GM19467 (cell line): ENCODE measurements around the gene TNRC6C.
A peak's percentile ranks its signal among the peaks of the same experiment; 100 is the strongest.
"Not testable (repeated sequence)": the region's sequence is repeated elsewhere in the genome, so short reads cannot be mapped to it uniquely, and the experiment has no call there.

Experiments used
- ATAC-seq: cut with Tn5 transposase; IDR thresholded peaks from one replicate; pipeline ENCODE4 v1.9.1; 2021; ENCODE audit warnings: mild to moderate bottlenecking, moderate library complexity; ENCODE audit not compliant: unreplicated experiment

TNRC6C gene

DNA sequence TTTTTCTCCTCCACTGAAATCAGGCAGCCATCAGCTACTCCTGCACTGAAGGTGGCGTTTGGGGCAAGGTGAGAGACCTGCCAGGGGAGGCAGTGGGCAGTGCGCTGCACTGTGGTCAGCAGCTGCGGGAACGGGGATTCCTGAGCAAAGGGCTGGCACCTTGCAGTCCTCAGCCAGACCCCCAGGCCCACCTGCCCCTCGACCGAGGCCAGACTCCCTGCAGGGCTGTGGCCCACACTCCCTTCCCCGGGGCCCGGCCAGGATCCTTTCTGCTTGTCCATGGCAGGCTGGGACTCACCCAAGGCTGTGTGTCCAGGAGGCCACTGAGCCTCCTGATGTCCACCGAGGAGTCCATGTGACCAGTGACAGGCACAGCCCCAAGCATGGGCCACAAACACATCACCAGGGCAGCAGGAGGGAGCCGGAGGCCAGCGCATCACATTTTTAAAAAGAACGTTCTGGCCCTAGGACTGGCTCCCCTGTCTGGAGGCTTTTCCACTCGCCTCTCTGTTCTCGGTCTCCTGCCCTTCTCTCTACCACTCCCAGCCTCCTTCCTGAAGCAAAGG, 28.5 kb upstream of the TNRC6C start:
- ATAC-seq: no peak

DNA sequence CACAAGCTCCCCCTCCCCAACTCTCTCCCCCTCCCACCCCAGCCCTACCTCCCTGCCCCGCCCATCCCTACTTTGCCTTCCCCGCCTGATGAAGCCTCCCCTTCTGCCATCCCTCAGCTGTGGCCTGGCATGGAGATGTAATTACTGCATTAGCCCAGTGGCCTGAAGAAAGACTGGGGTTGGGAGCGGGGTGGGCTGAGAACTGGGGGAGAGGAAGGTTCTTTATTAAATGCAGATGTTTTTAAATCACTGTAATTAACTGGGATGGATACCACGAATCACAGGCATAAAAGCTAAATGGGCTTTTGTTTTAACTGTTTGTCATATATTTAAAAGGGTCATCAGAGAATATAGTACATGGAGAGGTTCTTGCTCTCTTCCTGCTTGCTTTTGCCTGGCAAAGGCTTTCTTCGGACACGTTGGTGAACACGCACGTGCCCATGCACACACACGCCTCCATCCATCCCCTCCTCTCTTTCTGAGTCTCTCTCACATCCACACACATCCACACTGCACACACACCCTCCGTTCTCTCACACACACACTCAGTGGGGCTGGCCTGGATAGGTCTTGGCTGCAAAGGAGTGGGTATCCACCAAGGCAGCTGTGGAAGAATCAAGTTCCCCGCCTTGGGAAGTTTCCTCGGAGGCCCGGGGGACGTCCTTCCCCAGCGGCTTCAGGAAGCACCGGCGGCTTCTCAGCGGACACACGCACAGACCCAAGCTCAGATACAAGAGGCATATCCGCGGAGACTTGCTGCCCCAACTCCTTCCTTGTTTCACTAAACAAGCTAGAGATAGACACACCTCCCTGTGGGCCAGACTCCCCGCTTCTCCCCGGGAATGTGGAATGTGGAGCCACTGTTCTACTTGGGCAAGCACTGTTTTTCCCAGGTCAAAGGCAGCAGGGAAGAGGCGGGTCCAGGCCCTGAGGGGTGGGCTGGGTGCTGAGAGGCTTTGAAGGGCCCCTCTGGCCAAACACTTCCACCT, 27.4 kb upstream of the TNRC6C start:
- no peak for ATAC-seq

DNA sequence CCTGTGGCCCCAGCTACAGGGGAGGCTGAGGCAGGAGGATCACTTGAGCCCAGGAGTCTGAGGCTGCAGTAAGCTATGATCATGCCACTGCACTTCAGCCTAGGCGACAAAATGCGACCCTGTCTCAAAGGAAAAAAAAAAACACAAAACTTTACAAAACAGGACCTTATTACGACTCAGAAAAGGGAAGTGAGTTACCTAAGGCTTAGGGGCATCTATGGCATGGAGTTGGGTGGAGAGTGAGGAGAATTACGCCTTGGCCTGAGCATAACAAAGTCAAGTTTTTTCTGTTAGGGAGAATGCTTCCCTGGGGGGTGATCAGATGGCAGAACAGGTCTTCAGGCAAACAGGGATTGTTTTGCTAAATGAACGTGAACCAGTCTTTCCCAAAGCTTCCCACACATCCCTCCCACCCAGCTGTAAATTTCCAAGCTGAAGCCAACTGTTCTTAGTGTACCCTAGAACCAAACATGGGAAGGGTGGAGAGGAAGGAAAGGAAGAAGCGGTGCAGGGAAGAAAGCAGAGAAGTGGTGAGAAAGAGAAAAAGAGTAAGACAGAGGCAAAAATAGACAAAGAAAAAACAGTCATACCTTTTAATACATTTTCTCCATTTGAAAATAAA, 24.6 kb upstream of the TNRC6C start:
- ATAC-seq: no peak

DNA sequence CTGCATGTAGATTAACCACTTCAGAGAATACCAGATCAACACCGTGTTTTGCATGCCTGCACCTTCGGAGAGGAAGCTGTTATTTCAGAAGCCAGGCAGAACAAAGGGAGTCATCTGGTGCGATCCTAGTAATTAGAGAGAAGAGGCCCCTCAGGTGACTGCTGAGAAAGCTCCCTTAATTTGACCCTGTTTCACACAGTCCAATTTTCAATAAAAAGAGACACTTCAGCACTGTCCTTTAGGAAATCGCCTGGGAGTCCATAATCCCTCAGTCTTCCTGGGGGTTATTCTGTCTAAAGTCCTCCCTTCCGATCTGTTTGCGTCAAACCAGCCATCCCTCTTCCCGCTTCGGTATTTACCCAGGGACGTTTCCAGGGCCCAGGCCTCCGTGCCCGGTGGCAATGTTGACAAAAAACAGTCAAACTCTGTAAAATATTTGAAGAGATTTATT, 23.4 kb upstream of the TNRC6C start:
- ATAC-seq: no peak

DNA sequence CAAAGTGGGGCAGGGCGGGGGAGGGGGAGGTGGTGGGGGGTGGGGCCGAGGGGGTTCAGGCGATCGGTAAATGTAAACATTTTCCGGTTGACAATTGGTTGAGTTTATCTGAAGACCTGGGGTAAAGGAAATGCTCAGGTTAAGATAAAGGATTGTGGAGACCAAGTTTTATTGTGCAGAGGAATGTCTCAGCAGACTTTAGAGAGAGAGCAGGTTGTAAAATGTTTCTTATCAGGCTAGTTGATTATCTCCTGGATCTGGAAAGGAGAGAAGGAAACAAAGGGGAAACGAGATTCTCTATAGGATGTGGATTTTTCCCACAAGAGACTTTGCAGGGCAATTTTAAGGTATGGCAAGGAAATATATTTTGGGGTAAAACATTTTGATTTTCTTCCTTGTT, 22.8 kb upstream of the TNRC6C start:
- ATAC-seq: not testable (repeated sequence)

DNA sequence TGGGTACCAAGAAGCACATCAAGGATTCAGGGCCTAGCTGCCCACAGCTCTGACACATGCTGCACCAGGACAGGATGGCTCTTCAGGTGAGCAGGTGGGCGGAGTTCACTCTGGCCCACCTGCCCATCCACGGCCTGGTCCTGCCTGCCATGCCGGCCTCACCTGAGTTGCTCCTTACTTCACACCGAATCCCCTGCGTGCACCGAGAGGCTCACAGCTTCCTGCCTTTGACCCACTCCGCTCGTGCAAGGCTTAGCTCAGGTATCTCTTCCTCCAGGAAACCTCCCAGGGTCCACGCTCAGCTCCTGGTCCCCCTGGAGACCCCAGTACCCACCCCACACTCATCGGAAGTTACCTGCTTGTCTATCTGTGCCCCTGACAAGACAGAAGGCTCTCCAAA, 21.6 kb upstream of the TNRC6C start:
- no peak for ATAC-seq

DNA sequence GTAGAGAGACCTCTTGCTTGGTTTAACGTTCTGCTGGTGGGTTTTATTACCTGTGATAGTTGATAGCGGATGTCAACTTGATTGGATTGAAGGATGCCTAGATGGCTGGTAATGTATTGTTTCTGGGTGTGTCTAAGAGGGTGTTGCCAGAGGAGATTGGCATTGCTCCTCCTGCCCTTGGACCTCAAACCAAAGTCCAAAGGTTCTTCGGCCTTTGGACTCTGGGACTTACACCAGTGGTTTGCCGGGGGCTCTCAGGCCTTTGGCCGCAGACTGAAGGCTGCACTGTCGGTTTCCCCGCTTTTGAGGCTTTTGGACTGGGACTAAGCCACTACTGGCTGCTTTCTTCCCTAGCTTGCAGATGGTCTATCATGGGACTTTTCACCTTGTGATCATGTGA, 17.5 kb upstream of the TNRC6C start:
- no peak for ATAC-seq

DNA sequence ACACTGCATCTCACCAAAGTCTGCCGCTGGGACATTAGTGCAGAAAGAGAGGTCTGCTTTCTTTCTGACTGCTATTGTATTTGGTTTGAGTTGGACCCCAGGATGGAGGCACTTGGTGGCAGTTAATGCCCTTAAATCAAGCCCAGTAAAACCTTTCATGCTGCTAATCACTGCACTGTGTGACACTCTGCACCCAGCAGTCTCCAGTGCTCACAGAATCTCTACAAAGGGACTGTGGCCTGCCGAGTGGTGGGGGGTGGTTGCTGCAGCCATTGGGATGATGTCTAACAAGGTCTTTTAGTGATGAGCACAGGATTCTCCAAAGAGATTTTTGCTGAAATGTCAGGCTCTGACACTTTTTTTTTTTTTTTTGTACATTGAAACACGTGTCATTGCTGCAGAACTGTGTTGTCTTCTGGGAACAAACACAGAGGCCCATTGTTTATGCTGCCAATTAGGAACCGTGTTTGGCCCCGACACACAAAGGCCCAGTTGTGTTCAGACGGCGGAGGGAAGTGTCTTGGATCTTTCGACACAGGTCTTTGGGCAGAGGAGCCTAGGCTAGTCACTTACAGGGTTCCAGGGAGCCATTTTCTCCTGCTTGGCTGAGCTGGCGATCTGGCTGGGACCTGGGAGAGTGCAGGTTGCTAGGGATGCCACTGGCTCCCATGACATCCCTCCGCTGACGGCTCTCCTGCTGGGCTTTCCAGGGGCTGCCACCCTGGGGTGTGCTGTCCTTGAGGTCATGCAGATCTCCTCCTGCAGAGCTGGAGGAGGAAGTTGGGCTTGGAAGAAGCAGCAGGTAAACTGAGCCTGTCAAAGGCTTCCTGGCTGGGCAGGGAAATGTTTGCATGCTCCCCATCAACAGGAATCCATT, 16.2 kb upstream of the TNRC6C start:
- no peak for ATAC-seq

DNA sequence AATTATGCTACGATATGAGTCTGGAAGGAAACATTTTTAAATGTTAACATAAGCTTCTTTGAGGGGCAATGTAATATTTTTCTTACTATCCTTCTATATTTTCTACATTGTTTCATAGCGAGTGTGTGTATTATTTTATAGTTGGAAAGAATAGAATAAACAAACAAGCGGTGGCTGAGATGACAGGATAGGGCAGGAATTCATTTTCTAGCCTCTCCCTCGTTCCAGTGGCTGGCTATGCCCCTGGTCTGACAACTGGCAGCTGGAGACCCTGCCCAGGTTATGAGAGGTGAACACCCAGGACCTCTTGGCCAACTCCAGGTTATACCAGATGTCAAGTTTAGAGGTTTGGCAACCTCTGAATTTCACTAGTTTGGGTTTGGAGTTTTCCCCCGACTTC, 14.5 kb upstream of the TNRC6C start:
- no peak for ATAC-seq

DNA sequence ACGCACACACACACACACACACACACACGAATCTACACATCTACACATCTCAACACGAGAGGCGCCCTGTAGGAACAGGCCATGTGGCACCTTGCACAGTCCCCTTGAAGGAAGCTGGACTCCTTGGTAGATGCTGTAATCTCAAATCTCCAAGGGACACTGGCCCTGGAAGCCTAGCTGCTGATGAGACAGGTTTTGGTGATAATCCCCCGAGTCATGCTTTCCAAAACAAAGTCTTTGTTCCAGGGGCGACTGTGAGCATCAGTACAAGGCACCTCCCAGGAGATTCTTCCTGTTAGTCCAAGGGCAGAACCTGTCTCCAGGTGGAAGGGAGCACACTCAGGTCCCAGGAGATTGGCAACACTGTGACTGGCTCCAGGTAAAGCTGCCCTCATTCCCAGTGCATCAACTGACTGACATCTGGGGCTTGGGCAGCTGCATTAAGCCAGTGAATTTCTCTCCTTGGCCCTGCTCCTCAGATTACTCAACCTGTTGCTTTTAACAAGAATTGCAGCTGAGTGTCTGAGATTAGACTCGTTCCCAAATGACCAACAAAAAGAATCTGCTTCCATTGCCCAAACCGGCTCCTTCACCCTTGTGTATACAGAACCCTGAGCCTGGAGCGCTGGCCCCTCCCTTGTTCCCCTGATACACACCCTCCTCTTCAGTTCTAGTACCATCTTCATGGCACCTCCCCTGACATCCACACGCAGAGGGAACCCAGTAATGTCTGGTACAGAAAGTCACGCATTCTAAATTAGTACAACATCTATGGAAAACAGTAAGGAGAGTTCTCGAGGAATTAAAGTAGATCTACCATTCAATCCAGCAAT, 13.9 kb upstream of the TNRC6C start:
- no peak for ATAC-seq

DNA sequence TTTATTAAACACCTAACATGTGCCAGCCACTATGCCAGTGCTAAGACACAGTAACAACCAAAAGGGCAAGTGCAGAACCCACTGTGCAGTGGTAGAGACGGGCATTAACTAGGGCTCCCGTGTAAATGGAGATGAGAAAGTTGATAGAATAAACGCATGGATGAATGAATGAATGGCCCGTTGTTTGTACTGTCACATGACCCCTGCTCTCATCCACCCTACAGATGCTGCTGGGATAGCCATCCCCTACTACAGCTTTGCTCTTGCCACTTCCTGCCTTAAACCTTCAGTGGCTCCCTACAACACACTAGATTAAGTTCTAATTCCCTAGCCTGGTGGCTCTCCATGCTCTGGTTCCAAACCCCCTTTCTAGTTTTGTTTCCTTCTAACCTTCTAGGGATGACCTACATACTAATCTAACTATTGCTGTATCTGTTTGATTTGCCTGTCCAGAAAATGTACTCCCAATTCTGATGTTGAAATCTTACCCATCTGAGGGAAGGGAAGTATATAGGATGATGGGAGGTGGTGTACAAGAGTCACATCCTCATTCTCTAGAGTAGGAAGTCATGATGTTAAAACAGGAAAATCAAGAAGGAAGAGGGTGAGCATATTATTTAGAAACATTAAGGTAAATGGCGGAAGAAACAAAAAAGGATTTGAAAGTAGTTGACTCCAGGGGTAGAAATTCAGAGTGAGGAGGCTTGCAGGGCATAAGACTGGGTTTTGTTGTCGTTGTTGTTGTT, 11.4 kb upstream of the TNRC6C start:
- no peak for ATAC-seq

DNA sequence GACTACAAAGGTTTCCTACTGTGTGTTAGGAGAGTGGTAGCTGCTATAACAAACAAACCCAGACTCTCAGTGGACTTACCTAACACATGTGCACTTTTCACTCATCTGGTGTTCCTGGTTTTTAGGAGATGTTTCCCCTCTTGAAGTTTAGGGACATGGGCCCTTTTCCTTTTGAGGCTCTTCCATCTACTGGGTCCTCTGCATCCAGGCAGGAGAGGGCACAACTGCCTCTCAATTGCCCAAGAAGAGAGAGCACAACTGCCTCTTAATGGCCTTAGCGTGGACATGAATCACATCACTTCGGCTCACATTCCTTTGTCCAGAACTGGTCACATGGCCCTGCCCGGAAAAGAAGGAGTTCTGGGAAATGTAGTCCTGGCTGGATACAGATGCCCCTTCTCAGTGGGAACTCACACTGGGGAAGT, 9.8 kb upstream of the TNRC6C start:
- ATAC-seq: no peak

DNA sequence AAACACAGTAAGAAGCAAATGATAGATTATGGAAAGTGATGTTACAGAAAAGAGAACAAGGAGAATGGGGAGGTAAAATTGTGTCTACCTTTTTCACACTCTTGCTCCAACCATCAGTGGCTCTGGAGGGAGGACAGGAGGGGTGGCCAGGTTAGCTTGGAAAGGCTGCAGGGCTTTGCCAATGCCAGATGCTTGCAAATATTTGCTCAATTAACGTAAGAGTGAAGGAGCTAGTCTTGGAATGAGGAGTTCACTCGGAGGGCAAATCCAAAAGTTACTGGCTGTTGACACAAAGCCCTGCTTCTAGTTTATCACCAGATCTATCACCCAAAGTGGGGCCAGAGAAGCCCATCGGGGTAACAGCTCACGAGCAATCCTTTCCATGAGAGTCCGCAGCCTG, 7.4 kb upstream of the TNRC6C start:
- ATAC-seq: no peak

DNA sequence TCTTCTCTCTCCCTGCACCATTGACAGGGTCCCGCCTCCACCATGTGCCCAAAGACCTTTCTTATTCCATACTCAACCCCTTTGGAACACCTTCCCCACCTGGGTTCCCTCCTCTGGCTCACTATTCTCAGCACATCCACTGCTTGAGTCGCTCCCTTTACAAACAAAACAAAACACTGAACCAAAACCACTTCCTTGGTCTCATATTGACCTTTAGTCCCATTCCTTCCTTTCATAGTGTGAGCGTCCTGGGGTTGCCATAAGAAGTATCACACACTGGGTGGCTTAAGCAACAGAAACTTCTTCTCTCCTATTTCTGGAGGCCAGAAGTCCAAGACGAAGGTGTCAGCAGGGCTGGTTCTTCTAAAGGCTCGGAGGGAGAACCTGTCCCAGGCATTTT, 6.1 kb upstream of the TNRC6C start:
- ATAC-seq: no peak

DNA sequence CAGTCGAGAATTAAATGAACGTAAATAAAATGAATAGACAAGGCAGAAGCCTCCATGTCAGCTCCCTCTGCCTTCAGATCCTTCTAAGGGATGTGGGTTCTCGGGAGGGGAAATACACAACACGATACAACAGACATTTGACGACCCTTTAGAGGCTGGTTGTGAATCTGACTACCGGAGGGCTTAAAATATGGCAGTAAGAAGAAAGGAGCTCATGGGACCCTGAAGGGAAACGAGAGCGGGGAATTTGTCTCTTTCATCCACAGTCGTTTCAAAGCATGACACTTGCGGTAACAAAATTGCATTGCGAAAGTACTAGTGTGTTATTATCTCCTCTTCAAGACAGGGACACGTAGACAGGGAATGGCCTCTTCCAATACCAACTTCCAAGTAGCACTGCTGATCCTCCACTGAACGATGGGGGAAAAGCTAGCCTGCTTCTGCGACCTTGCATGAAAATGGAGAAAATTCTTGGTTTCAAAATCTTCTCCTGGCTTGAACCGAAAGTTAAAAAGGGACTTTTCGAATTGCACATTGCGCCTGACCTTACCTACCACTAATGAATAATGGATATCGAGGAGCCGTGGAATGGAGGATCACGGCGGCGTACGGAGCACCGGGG, 1.2 kb upstream of the TNRC6C start:
- no peak for ATAC-seq

DNA sequence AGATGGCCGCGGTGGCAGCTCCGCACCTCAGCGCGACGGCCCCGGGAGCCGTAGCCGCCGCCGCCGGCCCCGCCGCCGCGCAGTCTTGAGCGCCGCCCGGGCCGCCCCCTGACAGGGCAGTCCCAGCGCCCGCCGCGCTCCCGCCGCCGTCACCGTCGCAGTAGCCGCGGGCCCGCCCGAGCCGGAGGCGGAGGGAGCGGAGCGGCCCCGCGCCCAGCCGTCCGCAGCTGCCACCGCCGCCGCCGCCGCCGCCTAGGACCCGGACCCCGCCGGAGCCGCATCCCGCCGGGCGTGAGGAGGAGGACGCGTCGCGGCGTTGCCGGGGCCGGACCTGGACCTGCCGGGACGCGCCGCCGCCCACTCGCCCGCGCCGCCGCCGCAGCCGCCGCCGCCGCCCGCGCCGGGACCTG, 218 bp downstream of the TNRC6C start:
- peak; percentile 13 for ATAC-seq

DNA sequence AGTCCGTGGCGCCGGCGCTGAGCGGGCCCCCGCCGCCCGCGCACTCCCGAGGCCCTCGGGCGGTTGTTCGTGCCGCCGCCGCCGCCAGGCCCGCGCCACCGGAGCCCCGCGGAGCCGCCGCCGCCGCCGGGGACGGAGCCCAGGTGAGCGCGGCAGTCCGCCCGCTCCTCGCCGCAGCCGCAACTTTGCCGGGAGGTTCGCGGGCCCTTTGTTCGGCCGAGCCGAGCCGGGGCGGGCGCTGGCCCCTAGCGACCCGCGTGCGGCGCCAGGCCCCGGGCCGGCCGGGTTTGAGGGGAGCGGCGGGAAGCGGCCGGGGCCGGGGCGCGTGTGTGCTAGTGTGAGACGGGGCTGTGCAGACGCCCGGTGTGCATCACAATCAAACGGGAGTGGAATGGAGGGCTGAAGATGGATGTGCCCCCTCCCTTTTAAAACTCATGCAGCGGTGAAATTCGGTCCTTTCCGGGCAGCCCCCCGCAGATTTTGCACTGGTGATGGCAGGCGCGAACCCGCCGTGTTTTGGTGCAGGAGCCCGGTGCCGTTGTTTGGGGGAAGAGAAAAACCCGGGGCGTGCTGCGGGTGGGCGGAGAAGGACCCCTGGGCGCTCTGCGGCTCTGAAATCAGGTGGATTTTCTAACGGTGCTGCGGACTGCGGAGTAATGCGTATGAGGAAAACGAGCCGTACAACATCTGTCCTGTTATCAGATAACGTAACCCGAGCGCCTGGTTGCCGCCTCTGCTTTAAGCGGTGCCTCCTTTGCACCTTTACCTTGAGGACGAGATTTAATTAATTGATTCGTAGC, 823 bp downstream of the TNRC6C start:
- no peak for ATAC-seq

DNA sequence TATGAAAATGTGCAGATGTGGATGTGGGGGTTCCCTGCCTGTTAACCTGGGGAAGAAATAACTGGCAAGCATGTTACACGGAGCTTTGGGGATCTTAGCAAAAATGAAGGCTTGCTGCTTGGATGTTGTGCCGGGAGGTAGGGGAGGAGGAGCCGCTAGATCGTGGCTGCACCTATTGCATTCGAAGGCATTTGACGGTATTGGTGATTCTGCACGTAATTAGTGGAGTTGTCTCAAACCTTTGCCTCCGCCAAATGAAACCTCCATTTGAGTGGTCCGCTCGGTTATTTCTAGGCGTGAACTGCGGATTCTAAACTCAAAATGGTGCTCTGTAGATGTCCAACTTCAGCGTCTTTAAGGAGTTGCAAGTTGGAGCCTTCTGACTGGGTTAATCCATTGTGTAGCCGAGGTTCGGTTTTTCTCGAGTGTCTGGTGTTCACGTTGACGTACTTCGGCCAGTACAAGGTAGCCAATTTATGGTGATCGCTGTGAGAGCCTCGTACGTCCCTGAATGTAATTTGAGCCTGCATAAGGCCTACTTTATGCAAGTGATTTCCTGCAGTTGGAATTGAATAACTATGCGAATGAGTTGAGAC, 1.5 kb downstream of the TNRC6C start:
- ATAC-seq: no peak
